Astrocyte of the spinal cord (primary cell): ENCODE data around the gene PTPRC.

ENCODE experiments used
- DNase-seq: peaks from one replicate; pipeline ENCODE4 v3.0.0; 2011; ENCODE audit warnings: low read depth, low spot score
- H3K4me3 ChIP-seq: 2 replicates; pipeline ENCODE4 v1.5.1; 2011; ENCODE audit warnings: low read depth, mild to moderate bottlenecking, low read length, moderate library complexity
- in situ Hi-C: cut with HindIII; loops from 2 replicates; pipeline ENCODE4 v1.10.0; 2017; ENCODE audit warnings: low sequenced_read_pairs
- TF ChIP-seq, protein P1 (sequence below): IDR thresholded peaks from 2 replicates; pipeline ENCODE4 v1.5.1; 2012; ENCODE audit warnings: low read depth, mild to moderate bottlenecking, low read length, inconsistent platforms

PTPRC gene

DNA sequence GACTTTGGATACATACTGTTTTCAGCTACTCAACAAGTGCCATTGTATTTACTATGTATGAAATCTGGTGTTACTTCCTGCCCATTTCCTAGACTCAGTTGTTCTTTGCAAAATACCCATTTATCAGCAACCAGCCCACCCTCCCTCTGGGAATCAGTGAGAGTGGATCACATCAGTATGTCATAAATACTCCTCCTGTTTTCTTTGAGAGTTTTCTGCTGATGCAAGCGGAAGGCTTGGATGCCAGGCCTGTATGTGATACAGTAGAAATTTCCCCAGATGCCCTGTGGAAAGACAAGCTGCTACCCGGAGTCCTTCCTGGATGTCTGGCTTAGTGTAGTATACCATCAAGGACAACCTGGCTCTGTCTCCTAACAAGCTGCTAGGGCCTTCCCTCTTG lies 2.4 kb upstream of the PTPRC start:
- TF ChIP-seq, protein P1, sequence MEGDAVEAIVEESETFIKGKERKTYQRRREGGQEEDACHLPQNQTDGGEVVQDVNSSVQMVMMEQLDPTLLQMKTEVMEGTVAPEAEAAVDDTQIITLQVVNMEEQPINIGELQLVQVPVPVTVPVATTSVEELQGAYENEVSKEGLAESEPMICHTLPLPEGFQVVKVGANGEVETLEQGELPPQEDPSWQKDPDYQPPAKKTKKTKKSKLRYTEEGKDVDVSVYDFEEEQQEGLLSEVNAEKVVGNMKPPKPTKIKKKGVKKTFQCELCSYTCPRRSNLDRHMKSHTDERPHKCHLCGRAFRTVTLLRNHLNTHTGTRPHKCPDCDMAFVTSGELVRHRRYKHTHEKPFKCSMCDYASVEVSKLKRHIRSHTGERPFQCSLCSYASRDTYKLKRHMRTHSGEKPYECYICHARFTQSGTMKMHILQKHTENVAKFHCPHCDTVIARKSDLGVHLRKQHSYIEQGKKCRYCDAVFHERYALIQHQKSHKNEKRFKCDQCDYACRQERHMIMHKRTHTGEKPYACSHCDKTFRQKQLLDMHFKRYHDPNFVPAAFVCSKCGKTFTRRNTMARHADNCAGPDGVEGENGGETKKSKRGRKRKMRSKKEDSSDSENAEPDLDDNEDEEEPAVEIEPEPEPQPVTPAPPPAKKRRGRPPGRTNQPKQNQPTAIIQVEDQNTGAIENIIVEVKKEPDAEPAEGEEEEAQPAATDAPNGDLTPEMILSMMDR, result no peak
- DNase-seq, result no peak
- H3K4me3 ChIP-seq, result no peak overlapping the region
- in situ Hi-C loops, result no loop called here

DNA sequence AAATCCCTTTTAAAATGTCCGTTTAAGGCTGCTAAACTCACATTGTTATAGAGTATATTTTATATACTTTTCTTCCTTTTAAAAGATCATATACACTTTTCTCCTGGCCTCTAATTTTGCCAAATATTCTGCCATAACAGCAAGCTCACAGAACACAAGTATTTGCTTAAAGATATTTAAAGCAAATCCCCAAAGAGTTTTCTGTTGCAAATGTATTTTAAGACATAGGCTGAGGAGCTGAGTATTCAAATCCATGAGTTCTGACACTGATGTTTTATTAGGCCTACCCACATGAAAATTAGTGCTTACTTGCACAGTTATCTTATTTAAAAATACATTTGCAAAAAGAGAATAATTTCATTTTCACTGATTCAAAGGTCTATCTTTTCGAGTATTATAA lies 1.7 kb upstream of the PTPRC start:
- no peak overlapping the region for H3K4me3 ChIP-seq
- TF ChIP-seq, protein P1, result no peak
- DNase-seq, result no peak
- in situ Hi-C loops, result no loop called here

DNA sequence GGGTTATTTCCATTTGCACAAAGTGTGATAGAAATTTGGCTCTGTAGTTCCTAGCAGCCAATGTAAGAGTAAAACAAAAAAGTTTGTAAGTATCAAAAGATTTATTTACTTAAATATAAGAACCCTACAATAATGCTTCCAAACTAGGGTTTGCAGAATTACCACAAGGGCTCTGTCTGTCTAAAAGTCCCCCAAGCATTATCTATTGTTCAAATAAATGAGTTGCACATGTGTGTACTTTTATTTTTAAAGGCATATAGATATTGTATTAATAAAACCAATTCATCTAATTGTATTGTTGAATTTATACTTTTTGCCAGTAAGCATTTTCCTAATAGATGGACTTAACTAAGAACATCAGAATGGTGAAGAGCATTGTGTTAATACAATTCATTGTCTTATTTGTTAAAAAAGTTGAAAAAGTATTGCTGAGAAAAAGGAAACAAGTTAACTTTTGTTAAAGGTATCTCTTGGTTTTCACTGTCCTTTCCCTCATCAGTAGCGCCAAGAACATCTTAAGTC lies 863 bp upstream of the PTPRC start:
- TF ChIP-seq, protein P1, result no peak
- H3K4me3 ChIP-seq, result no peak overlapping the region
- in situ Hi-C loops, result no loop called here
- DNase-seq, result no peak

DNA sequence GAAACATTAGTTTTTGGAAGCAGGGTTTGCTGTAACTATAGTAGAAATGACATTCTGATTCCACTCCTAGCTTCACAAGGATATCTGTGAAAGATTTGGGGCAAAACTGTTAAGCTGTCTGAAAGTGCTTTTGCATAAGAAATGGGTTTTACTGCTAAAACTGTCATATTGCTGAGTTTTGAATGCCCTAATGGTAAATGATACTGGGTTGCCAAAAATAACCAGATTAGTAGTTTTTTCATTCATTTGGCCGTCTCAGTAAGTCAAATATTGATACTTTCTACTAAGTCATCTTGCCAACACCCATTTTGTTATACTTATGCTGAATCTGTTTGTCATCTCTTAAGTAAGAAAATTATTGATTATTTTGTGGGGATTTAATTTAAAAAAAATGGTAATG lies 399 bp upstream of the PTPRC start:
- DNase-seq, result no peak
- in situ Hi-C loops, result no loop called here
- TF ChIP-seq, protein P1, result no peak
- H3K4me3 ChIP-seq, result no peak overlapping the region

GRCh38 chr1:198639671-198640143 lies 867 bp downstream of the PTPRC start:
- H3K4me3 ChIP-seq, result no peak overlapping the region
- in situ Hi-C loops, result no loop called here
- no peak for DNase-seq
- TF ChIP-seq, protein P1, result no peak

GRCh38 chr1:198640174-198640573 lies 1.3 kb downstream of the PTPRC start:
- TF ChIP-seq, protein P1, result no peak
- H3K4me3 ChIP-seq, result no peak overlapping the region
- DNase-seq, result no peak
- in situ Hi-C loops, result no loop called here

DNA sequence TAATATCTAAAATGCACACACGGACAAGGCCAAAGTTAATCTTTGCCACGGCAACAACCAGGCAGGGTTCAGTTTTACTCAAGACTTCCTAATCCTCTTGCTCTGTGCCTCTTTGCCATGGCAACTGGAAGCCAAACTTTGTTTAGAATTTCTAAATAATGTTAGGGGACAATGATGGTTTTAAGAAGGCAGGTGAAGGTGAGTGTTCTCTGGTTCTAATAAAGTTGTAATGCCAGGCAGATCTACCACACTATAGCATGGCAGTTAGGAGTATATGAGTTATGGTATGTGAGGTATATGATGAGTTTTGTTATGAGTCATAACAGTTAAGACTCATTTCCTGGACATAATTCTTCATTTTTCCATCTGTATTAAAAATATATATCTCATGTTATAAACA lies 2.7 kb downstream of the PTPRC start:
- no peak overlapping the region for H3K4me3 ChIP-seq

More for the DNA sequence above, 2.7 kb downstream of the PTPRC start:
- no peak for DNase-seq
- in situ Hi-C loops, result no loop called here
- TF ChIP-seq, protein P1, result no peak
